ENCODE measurements around the gene DBNL. TPM values are rescaled to one million over a fixed set of nuclear protein-coding genes. Genes with fewer than 3 reads are reported as not detected.
"Not testable (repeated sequence)": the region's sequence is repeated elsewhere in the genome, so short reads cannot be mapped to it uniquely, and the experiment has no call there.

Gene DBNL
- 124 and 136 TPM in 2 replicates for polyA plus RNA-seq
- polyA minus RNA-seq: 104 and 109 TPM in 2 replicates

DNA sequence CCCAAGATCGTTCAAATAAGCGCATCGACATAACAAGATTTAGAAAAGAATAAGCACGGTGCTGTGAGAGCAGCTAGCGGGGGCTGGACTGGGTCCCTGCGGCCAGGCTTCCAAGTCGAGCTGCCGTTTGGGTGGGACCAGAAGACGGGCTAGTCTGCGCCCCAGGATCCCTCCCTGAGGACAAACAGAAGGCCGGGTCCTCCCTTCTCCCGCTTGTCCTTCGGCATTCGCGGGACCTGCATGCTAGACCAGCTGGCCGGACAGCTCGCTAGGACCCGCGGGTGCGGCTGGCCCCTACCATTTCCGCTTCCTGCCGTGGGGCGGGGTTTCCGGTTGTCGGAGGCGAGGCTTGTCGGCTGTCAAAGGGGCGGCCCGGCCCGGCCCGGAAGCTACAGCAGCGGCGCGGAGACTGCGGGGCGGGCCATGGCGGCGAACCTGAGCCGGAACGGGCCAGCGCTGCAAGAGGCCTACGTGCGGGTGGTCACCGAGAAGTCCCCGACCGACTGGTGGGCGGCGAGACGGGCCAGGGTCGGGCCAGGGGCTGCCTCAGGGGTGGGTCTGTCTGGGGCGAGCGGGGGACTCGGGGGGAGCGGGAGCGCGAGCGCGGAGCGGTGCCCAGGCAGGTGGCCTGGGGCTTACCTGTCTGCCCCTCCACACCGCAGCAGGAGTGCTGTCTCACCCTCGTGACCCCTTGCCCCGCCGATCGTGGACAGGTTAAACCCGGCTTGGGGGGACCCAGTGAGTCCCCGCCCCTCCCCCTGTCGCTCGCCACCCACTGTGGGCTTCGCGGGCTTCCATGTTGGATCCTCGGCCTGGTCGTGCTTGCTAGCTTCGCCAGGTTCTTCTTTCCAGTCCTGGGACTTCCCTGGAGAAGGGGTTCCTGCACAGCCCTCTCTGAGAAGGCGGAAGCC lies at the start of gene DBNL:
Gene DBNL, plus strand, starts transcription at position 388 of the 911 bp plus-strand sequence. Its CDS starts 36 bp downstream, at position 424.
- Histone ChIP-seq H3K27ac (ENCODE audit: low read length) (peak within 1 kb of the TSS; percentile 80), H4K20me1 (ENCODE audit: insufficient read depth) (no peaks in the 10 kb centered on the region), H3K9ac (ENCODE audit: low read length) (peak within 1 kb of the TSS; percentile 92), H3K27me3 (ENCODE audit: insufficient read depth, low read depth, low read length) (no peaks in the 10 kb centered on the region), H3K4me2 (ENCODE audit: low read length) (peak within 1 kb of the TSS; percentile 95), H3K9me3 (ENCODE audit: low read length) (no peaks in the 10 kb centered on the region), H3K9me2 (ENCODE audit: insufficient read depth, low read length) (no peaks in the 10 kb centered on the region), H3K79me2 (replicated peaks; ENCODE audit: insufficient read depth, low read length) (peaks cover 31% of the 10 kb centered on the region), H3F3A (ENCODE audit: insufficient read depth, low read length, poor library complexity, severe bottlenecking) (no peaks in the 10 kb centered on the region), H3K4me3 (ENCODE audit: low read length) (peak within 1 kb of the TSS; percentile 84), H2AFZ (ENCODE audit: low read depth, low read length) (peak within 1 kb of the TSS; percentile 99), H3K36me3 (ENCODE audit: insufficient read depth, low read length) (no peaks in the 10 kb centered on the region)
- TF ChIP-seq TAF1 (IDR thresholded peaks at IDR 0.05; ENCODE audit: low read depth): peak; percentile 73
- TF ChIP-seq MXI1 (conservative IDR thresholded peaks at IDR 0.05; ENCODE audit: poor library complexity, severe bottlenecking): peak; percentile 77
- TF ChIP-seq POLR2AphosphoS5 (IDR thresholded peaks at IDR 0.05): peak; percentile 91
- TF ChIP-seq SMC3 (conservative IDR thresholded peaks at IDR 0.05; ENCODE audit: poor library complexity): peak; percentile 39
- TF ChIP-seq, protein P1, sequence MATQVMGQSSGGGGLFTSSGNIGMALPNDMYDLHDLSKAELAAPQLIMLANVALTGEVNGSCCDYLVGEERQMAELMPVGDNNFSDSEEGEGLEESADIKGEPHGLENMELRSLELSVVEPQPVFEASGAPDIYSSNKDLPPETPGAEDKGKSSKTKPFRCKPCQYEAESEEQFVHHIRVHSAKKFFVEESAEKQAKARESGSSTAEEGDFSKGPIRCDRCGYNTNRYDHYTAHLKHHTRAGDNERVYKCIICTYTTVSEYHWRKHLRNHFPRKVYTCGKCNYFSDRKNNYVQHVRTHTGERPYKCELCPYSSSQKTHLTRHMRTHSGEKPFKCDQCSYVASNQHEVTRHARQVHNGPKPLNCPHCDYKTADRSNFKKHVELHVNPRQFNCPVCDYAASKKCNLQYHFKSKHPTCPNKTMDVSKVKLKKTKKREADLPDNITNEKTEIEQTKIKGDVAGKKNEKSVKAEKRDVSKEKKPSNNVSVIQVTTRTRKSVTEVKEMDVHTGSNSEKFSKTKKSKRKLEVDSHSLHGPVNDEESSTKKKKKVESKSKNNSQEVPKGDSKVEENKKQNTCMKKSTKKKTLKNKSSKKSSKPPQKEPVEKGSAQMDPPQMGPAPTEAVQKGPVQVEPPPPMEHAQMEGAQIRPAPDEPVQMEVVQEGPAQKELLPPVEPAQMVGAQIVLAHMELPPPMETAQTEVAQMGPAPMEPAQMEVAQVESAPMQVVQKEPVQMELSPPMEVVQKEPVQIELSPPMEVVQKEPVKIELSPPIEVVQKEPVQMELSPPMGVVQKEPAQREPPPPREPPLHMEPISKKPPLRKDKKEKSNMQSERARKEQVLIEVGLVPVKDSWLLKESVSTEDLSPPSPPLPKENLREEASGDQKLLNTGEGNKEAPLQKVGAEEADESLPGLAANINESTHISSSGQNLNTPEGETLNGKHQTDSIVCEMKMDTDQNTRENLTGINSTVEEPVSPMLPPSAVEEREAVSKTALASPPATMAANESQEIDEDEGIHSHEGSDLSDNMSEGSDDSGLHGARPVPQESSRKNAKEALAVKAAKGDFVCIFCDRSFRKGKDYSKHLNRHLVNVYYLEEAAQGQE (IDR thresholded peaks at IDR 0.05; ENCODE audit: borderline replicate concordance): no peak
- no peak for TF ChIP-seq RAD21 (conservative IDR thresholded peaks at IDR 0.05)
- TF ChIP-seq, protein P2, sequence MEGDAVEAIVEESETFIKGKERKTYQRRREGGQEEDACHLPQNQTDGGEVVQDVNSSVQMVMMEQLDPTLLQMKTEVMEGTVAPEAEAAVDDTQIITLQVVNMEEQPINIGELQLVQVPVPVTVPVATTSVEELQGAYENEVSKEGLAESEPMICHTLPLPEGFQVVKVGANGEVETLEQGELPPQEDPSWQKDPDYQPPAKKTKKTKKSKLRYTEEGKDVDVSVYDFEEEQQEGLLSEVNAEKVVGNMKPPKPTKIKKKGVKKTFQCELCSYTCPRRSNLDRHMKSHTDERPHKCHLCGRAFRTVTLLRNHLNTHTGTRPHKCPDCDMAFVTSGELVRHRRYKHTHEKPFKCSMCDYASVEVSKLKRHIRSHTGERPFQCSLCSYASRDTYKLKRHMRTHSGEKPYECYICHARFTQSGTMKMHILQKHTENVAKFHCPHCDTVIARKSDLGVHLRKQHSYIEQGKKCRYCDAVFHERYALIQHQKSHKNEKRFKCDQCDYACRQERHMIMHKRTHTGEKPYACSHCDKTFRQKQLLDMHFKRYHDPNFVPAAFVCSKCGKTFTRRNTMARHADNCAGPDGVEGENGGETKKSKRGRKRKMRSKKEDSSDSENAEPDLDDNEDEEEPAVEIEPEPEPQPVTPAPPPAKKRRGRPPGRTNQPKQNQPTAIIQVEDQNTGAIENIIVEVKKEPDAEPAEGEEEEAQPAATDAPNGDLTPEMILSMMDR (IDR thresholded peaks at IDR 0.05; ENCODE audit: poor library complexity, severe bottlenecking): no peak
- peak; percentile 40 for TF ChIP-seq EP300 (conservative IDR thresholded peaks at IDR 0.05; ENCODE audit: poor library complexity, severe bottlenecking)

DNA sequence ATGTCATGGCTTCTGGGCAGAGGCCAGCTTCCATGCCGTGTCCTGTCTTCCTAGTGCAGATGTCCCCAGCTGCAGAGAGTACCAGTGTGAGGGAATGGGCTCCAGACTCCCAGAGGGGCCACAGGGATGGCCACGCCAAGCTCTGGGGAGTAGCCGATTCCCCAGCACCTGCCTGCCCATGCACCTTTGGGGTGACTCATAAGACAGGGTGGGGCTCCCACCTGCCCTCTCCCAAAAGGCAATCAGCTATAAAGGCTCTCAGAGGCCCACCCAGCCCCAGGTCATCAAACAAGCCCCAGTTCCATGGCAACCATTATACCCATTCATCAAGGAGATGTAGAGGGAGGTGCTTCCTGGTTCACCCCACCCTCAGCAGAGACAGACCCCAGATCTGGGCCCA lies 47.0 kb upstream of the DBNL start, which contains the start of gene SPDYE1:
Gene SPDYE1, plus strand, starts transcription at position 366 of the 400 bp plus-strand sequence. CDS start 2,053 bp downstream, outside the sequence.
- not testable (repeated sequence) for H3K4me3 ChIP-seq (ENCODE audit: low read length); H3K9me3 ChIP-seq (ENCODE audit: low read length); H3K79me2 ChIP-seq (replicated peaks; ENCODE audit: insufficient read depth, low read length); H3K9ac ChIP-seq (ENCODE audit: low read length); H3K9me2 ChIP-seq (ENCODE audit: insufficient read depth, low read length); H3K4me2 ChIP-seq (ENCODE audit: low read length); H3F3A ChIP-seq (ENCODE audit: insufficient read depth, low read length, poor library complexity, severe bottlenecking); H2AFZ ChIP-seq (ENCODE audit: low read depth, low read length); H3K27ac ChIP-seq (ENCODE audit: low read length); H3K36me3 ChIP-seq (ENCODE audit: insufficient read depth, low read length); H4K20me1 ChIP-seq (ENCODE audit: insufficient read depth); H3K27me3 ChIP-seq (ENCODE audit: insufficient read depth, low read depth, low read length)

DNA sequence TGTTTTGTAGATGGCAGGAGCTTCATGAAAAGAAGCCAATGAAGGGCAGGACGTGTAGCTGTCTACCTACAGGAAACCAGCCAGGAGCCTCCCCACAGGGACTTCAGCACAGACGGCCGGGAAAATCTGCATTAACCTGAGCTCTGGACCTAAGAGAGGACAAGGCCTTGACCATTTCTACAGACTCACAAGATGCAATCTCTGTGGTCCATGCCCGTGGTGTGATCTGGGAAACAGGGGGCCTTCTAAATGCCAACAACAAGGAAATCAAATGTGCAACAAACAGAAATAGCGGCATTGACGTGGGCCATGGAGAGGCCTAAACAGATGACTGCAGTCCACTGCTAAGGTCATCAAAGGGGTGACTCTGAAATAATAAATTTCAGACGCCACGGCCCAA lies 32.4 kb upstream of the DBNL start:
- H3K4me3 ChIP-seq (ENCODE audit: low read length); H2AFZ ChIP-seq (ENCODE audit: low read depth, low read length); H4K20me1 ChIP-seq (ENCODE audit: insufficient read depth); H3K79me2 ChIP-seq (replicated peaks; ENCODE audit: insufficient read depth, low read length); H3K4me2 ChIP-seq (ENCODE audit: low read length); H3K9ac ChIP-seq (ENCODE audit: low read length); H3K27me3 ChIP-seq (ENCODE audit: insufficient read depth, low read depth, low read length); H3K27ac ChIP-seq (ENCODE audit: low read length); H3K36me3 ChIP-seq (ENCODE audit: insufficient read depth, low read length); H3F3A ChIP-seq (ENCODE audit: insufficient read depth, low read length, poor library complexity, severe bottlenecking); H3K9me2 ChIP-seq (ENCODE audit: insufficient read depth, low read length); H3K9me3 ChIP-seq (ENCODE audit: low read length): not testable (repeated sequence)

DNA sequence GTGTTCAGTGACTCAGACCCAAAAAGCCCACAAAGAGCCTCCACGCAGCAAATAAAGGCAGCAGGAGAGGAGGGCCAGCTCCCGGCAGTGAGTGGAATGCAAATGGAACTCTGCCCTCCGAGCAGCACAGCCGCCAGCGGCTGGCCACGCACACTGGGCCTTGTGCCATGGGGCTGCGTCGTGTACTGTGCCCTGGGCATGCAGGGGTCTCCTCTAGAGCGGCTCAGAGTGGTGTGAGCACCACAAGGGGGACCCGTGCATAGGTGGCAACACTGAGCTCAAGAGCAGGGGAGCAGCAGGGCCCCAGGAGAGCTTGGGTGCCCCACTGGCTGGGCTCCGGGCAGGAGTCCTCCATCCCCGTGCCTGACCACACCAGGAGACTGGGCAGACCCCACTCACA lies 29.4 kb upstream of the DBNL start:
- not testable (repeated sequence) for H3K9ac ChIP-seq (ENCODE audit: low read length); H3K4me3 ChIP-seq (ENCODE audit: low read length); H3K4me2 ChIP-seq (ENCODE audit: low read length); H3K27ac ChIP-seq (ENCODE audit: low read length); H4K20me1 ChIP-seq (ENCODE audit: insufficient read depth); H3K9me3 ChIP-seq (ENCODE audit: low read length); H3F3A ChIP-seq (ENCODE audit: insufficient read depth, low read length, poor library complexity, severe bottlenecking); H2AFZ ChIP-seq (ENCODE audit: low read depth, low read length); H3K36me3 ChIP-seq (ENCODE audit: insufficient read depth, low read length); H3K27me3 ChIP-seq (ENCODE audit: insufficient read depth, low read depth, low read length); H3K9me2 ChIP-seq (ENCODE audit: insufficient read depth, low read length); H3K79me2 ChIP-seq (replicated peaks; ENCODE audit: insufficient read depth, low read length)

All from neural cell (in vitro differentiated cells).